IMR-90 (cell line): ENCODE data around the gene KXD1.

Source experiments
- BHLHE40 ChIP-seq: fragments of 150-350 bp; IDR thresholded peaks from 2 replicates; pipeline ENCODE4 v1.6.1; 2016; ENCODE audit warnings: mild to moderate bottlenecking, low read depth, low read length
- CEBPB ChIP-seq: IDR thresholded peaks from 2 replicates; pipeline ENCODE4 v1.6.1; 2012; ENCODE audit warnings: low read depth, low read length, improper control_type of control experiment
- CHD1 ChIP-seq: IDR thresholded peaks from 2 replicates; pipeline ENCODE4 v1.6.1; 2012; ENCODE audit warnings: low read depth, low read length, improper control_type of control experiment
- FOS ChIP-seq: fragments of 150-350 bp; IDR thresholded peaks from 2 replicates; pipeline ENCODE4 v1.6.1; 2016; ENCODE audit warnings: low read depth, low read length
- MAFK ChIP-seq: IDR thresholded peaks from 2 replicates; pipeline ENCODE4 v1.6.1; 2012; ENCODE audit warnings: low read depth, low read length, improper control_type of control experiment
- MAZ ChIP-seq: IDR thresholded peaks from 2 replicates; pipeline ENCODE4 v1.6.1; 2012; ENCODE audit warnings: low read depth, mild to moderate bottlenecking, low read length, improper control_type of control experiment, moderate library complexity, borderline replicate concordance
- MXI1 ChIP-seq: IDR thresholded peaks from 2 replicates; pipeline ENCODE4 v1.6.1; 2012; ENCODE audit warnings: low read depth, mild to moderate bottlenecking, low read length, moderate library complexity, borderline replicate concordance
- NFE2L2 ChIP-seq: fragments of 150-350 bp; IDR thresholded peaks from 2 replicates; pipeline ENCODE4 v1.6.1; 2016; ENCODE audit warnings: low read depth, mild to moderate bottlenecking, low read length
- POLR2A ChIP-seq: IDR thresholded peaks from 2 replicates; pipeline ENCODE4 v1.6.1; 2012; ENCODE audit warnings: mild to moderate bottlenecking, low read depth, low read length
- RAD21 ChIP-seq: IDR thresholded peaks from 2 replicates; pipeline ENCODE4 v1.6.1; 2012; ENCODE audit warnings: low read length, improper control_type of control experiment
- SMC3 ChIP-seq: fragments of 150-350 bp; IDR thresholded peaks from 2 replicates; pipeline ENCODE4 v1.6.1; 2016; ENCODE audit warnings: low read depth, mild to moderate bottlenecking, antibody characterized with exemption, low read length, moderate library complexity
- TF ChIP-seq, protein P1 (sequence below): conservative IDR thresholded peaks from 2 replicates; pipeline ENCODE4 v1.5.1; 2012; ENCODE audit warnings: mild to moderate bottlenecking, low read depth, low read length, improper control_type of control experiment
- TF ChIP-seq, protein P2 (sequence below): fragments of 150-350 bp; IDR thresholded peaks from 2 replicates; pipeline ENCODE4 v1.6.1; 2016; ENCODE audit warnings: low read depth, mild to moderate bottlenecking, low read length, moderate library complexity, borderline replicate concordance
- TF ChIP-seq, protein P3 (sequence below): fragments of 150-350 bp; IDR thresholded peaks from 2 replicates; pipeline ENCODE4 v1.6.1; 2017; ENCODE audit warnings: mild to moderate bottlenecking, antibody characterized with exemption, low read length, low read depth

DNA sequence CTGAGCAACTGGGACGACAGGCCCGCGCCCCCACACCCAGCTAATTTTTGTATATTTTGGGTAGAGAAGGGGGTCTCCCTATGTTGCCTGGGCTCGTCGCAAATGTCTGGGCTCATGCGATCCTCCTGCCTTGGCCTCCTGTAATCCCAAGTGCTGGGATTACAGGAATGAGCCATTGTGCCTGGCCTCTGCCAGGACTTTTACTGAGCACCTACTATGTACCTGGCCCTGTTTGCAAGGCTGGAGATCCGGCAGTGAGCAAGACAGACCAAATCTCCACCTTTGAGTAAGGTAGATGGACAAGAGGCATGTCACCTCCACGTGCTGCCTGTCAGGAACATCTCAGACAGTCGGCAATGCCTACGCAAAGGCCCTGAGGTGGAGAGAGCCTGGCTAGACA lies 21.2 kb upstream of the KXD1 start:
- TF ChIP-seq BHLHE40 = no peak
- TF ChIP-seq CEBPB = no peak
- TF ChIP-seq, protein P1, sequence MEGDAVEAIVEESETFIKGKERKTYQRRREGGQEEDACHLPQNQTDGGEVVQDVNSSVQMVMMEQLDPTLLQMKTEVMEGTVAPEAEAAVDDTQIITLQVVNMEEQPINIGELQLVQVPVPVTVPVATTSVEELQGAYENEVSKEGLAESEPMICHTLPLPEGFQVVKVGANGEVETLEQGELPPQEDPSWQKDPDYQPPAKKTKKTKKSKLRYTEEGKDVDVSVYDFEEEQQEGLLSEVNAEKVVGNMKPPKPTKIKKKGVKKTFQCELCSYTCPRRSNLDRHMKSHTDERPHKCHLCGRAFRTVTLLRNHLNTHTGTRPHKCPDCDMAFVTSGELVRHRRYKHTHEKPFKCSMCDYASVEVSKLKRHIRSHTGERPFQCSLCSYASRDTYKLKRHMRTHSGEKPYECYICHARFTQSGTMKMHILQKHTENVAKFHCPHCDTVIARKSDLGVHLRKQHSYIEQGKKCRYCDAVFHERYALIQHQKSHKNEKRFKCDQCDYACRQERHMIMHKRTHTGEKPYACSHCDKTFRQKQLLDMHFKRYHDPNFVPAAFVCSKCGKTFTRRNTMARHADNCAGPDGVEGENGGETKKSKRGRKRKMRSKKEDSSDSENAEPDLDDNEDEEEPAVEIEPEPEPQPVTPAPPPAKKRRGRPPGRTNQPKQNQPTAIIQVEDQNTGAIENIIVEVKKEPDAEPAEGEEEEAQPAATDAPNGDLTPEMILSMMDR = no peak
- TF ChIP-seq NFE2L2 = no peak
- TF ChIP-seq POLR2A = no peak
- no peak for TF ChIP-seq CHD1
- no peak for TF ChIP-seq MAFK
- no peak for TF ChIP-seq RAD21
- TF ChIP-seq, protein P2, sequence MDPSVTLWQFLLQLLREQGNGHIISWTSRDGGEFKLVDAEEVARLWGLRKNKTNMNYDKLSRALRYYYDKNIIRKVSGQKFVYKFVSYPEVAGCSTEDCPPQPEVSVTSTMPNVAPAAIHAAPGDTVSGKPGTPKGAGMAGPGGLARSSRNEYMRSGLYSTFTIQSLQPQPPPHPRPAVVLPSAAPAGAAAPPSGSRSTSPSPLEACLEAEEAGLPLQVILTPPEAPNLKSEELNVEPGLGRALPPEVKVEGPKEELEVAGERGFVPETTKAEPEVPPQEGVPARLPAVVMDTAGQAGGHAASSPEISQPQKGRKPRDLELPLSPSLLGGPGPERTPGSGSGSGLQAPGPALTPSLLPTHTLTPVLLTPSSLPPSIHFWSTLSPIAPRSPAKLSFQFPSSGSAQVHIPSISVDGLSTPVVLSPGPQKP = no peak
- TF ChIP-seq FOS = no peak
- TF ChIP-seq SMC3 = no peak
- TF ChIP-seq, protein P3, sequence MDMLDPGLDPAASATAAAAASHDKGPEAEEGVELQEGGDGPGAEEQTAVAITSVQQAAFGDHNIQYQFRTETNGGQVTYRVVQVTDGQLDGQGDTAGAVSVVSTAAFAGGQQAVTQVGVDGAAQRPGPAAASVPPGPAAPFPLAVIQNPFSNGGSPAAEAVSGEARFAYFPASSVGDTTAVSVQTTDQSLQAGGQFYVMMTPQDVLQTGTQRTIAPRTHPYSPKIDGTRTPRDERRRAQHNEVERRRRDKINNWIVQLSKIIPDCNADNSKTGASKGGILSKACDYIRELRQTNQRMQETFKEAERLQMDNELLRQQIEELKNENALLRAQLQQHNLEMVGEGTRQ = no peak
- no peak for TF ChIP-seq MXI1
- TF ChIP-seq MAZ = no peak
